Ascending aorta (tissue), 2 donors: Measurements from ENCODE around the gene TOP2A. TPM values are rescaled to one million over a fixed set of nuclear protein-coding genes. Genes with fewer than 3 reads are reported as not detected.

ENCODE experiments used
- DNase-seq, 2 donors: peaks; one replicate each; pipeline ENCODE4 v3.0.0-alpha.2; 2019; ENCODE audit warnings: low spot score in 2 of 2
- H3K27ac ChIP-seq, 2 donors: fragments of 200-600 bp; sonication (generic); one replicate each; pipeline ENCODE4 v1.5.1; 2016 to 2017; ENCODE audit warnings: mild to moderate bottlenecking in 1 of 2
- H3K27me3 ChIP-seq: fragments of 200-600 bp; sonication (generic); one replicate; pipeline ENCODE4 v1.5.1; 2017
- H3K36me3 ChIP-seq, 2 donors: fragments of 200-600 bp; sonication (generic); one replicate each; pipeline ENCODE4 v1.5.1; 2016
- H3K4me1 ChIP-seq, 2 donors: fragments of 200-600 bp; sonication (generic); one replicate each; pipeline ENCODE4 v1.5.1; 2016 to 2017; ENCODE audit warnings: mild to moderate bottlenecking in 1 of 2
- H3K4me3 ChIP-seq, 2 donors: fragments of 200-600 bp; sonication (generic); one replicate each; pipeline ENCODE4 v1.5.1; 2016 to 2017; ENCODE audit warnings: mild to moderate bottlenecking in 1 of 2
- H3K9me3 ChIP-seq, 2 donors: fragments of 200-600 bp; sonication (generic); one replicate each; pipeline ENCODE4 v1.5.1; 2016
- CTCF ChIP-seq, 3 experiments: fragments of 200-600 bp in 2 of 3; fragments of 450-650 bp in 1 of 3; sonication (generic) in 2 of 3; IDR thresholded peaks; one replicate each; pipeline ENCODE4 v1.5.1; 2016 to 2019; ENCODE audit warnings: antibody characterized with exemption in 3 of 3, mild to moderate bottlenecking in 1 of 3, moderate library complexity in 1 of 3
- intact Hi-C: fragments of 100-400 bp; cut with DNase I; formaldehyde crosslinking; loops from one replicate; pipeline ENCODE4 v1.15.1; 2023
- total RNA-seq: library from RNA; depleted of rRNA; stranded (reverse); fragments of >200 nt; gene quantifications from one replicate; pipeline ENCODE4 v1.1.0, GENCODE V29; 2016

Gene TOP2A
- total RNA-seq, 1 donor from 2014 or later: 0.11 TPM

GRCh38 chr17:40358323-40359038 is 59.2 kb downstream of the TOP2A start:
- DNase-seq: peak; percentile 53 to 93
- Histone ChIP-seq H3K9me3 (no peaks in the 10 kb centered on the region), H3K4me3 (peak overlapping the region; percentile 1 to 33), H3K4me1 (no peaks in the 10 kb centered on the region), H3K27me3 (no peaks in the 10 kb centered on the region), H3K27ac (peak overlapping the region in 1 of 2 donors; percentile 31), H3K36me3 (peaks cover 19 to 30% of the 10 kb centered on the region in 2 donors)
- intact Hi-C loops: loop anchor here (1.0 to 5.0 kb wide), 5 partner anchors 56 to 202 kb away; no protein-coding TSS in a partner anchor
- TF ChIP-seq CTCF (IDR thresholded peaks at IDR 0.05): peak; percentile 89 to 99 (median 95)

- H3K36me3 ChIP-seq: peaks cover 26 to 42% of the 10 kb centered on the region in 2 donors
- no peak overlapping the region for H3K4me3 ChIP-seq
- TF ChIP-seq CTCF (IDR thresholded peaks at IDR 0.05): no peak
- H3K9me3 ChIP-seq: no peaks in the 10 kb centered on the region
- intact Hi-C loops: loop anchor here (5.0 kb wide), 1 partner anchor 155 kb away; no protein-coding TSS in a partner anchor
- DNase-seq: no peak
- no peaks in the 10 kb centered on the region for H3K4me1 ChIP-seq
- no peaks in the 10 kb centered on the region for H3K27me3 ChIP-seq
- peak overlapping the region; percentile 13 to 34 for H3K27ac ChIP-seq
These were observed 60.5 kb downstream of the TOP2A start for GRCh38 chr17:40356990-40357881.

- Histone ChIP-seq H3K9me3 (no peaks in the 10 kb centered on the region), H3K4me1 (no peaks in the 10 kb centered on the region), H3K36me3 (peaks cover 37 to 53% of the 10 kb centered on the region in 2 donors), H3K4me3 (no peak overlapping the region), H3K27ac (no peak overlapping the region), H3K27me3 (no peaks in the 10 kb centered on the region)
- intact Hi-C loops: loop anchor here (1.0 to 5.0 kb wide), 2 partner anchors 53 to 154 kb away; no protein-coding TSS in a partner anchor
- TF ChIP-seq CTCF (IDR thresholded peaks at IDR 0.05): no peak
- DNase-seq: peak in 1 of 2 donors; percentile 66
These were observed 61.6 kb downstream of the TOP2A start for GRCh38 chr17:40355804-40356758.

- no peak overlapping the region for H3K27ac ChIP-seq
- TF ChIP-seq CTCF (IDR thresholded peaks at IDR 0.05): peak; percentile 95 to 98 (median 97)
- H3K4me3 ChIP-seq: no peak overlapping the region
- H3K27me3 ChIP-seq: no peaks in the 10 kb centered on the region
- peaks cover 37 to 60% of the 10 kb centered on the region in 2 donors for H3K36me3 ChIP-seq
- DNase-seq: peak in 1 of 2 donors; percentile 89
- peaks cover 0 to 2% of the 10 kb centered on the region in 2 donors for H3K4me1 ChIP-seq
- intact Hi-C loops: loop anchor here (1.0 to 5.0 kb wide), 2 partner anchors 52 to 153 kb away; no protein-coding TSS in a partner anchor
- no peaks in the 10 kb centered on the region for H3K9me3 ChIP-seq
These were observed 62.4 kb downstream of the TOP2A start for GRCh38 chr17:40355123-40355803.
